K562 (cell line): ENCODE results near the gene FUNDC1. TPM values are rescaled to one million over a fixed set of nuclear protein-coding genes. Genes with fewer than 3 reads are reported as not detected.

Experiments
- ATF6 ChIP-seq: sonication (generic); formaldehyde crosslinking; IDR thresholded peaks from 2 replicates; pipeline ENCODE4 v1.4.0; 2020; ENCODE audit warnings: mild to moderate bottlenecking, missing genetic modification reagents
- CTBP1 ChIP-seq: fragments of 450-650 bp; IDR thresholded peaks from 2 replicates; pipeline ENCODE4 v1.6.1; 2016; ENCODE audit warnings: borderline replicate concordance
- DNMT1 ChIP-seq: fragments of 450-650 bp; IDR thresholded peaks from 2 replicates; pipeline ENCODE4 v1.6.1; 2016; ENCODE audit warnings: antibody characterized with exemption, mild to moderate bottlenecking
- HINFP ChIP-seq: fragments of 450-650 bp; conservative IDR thresholded peaks from 2 replicates; pipeline ENCODE4 v1.6.1; 2016; ENCODE audit warnings: missing genetic modification characterization, low read depth, mild to moderate bottlenecking, control low read depth, missing compliant biosample characterization
- ID3 ChIP-seq, 2 experiments: fragments of 250-450 bp in 1 of 2; fragments of 450-650 bp in 1 of 2; sonication (Bioruptor Pico) in 1 of 2; IDR thresholded peaks; 2 replicates each; pipeline versions ENCODE4 v1.6.1 to v1.8.0; 2016 to 2021; ENCODE audit warnings: mild to moderate bottlenecking in 2 of 2, moderate library complexity in 2 of 2, missing compliant biosample characterization in 1 of 2, missing genetic modification characterization in 1 of 2
- KLF6 ChIP-seq: fragments of 250-450 bp; sonication (Bioruptor Pico); IDR thresholded peaks from 2 replicates; pipeline ENCODE4 v1.4.0; 2020; ENCODE audit warnings: mild to moderate bottlenecking, moderate library complexity, borderline replicate concordance
- MAZ ChIP-seq, 2 experiments: fragments of 450-650 bp in 1 of 2; sonication (generic) in 1 of 2; formaldehyde crosslinking; IDR thresholded peaks in 1 of 2; conservative IDR thresholded peaks in 1 of 2; 2 replicates each; pipeline versions ENCODE4 v1.4.0 to v1.5.0; 2020; ENCODE audit warnings: mild to moderate bottlenecking in 1 of 2, missing genetic modification reagents in 1 of 2
- NFE2 ChIP-seq: IDR thresholded peaks from 2 replicates; pipeline ENCODE4 v1.6.1; 2014; ENCODE audit warnings: antibody characterized with exemption, low read depth
- PCBP1 ChIP-seq: fragments of 200-400 bp; formaldehyde crosslinking; IDR thresholded peaks from 2 replicates; pipeline ENCODE4 v1.6.1; 2018; ENCODE audit warnings: mild to moderate bottlenecking, low read depth, low read length; ENCODE audit not compliant: poor library complexity, severe bottlenecking
- TAF1 ChIP-seq: IDR thresholded peaks from 2 replicates; pipeline ENCODE4 v1.6.1; 2011; ENCODE audit warnings: mild to moderate bottlenecking, low read length, moderate library complexity; ENCODE audit not compliant: insufficient read depth, control insufficient read depth, severe bottlenecking; ENCODE audit errors: extremely low read depth
- TAL1 ChIP-seq: fragments of 450-650 bp; IDR thresholded peaks from 2 replicates; pipeline ENCODE4 v1.6.1; 2016; ENCODE audit warnings: mild to moderate bottlenecking
- TRIM28 ChIP-seq: fragments of 450-650 bp; IDR thresholded peaks from 2 replicates; pipeline ENCODE4 v1.6.1; 2017
- ZNF280B ChIP-seq: fragments of 250-450 bp; sonication (Bioruptor Pico); IDR thresholded peaks from 2 replicates; pipeline ENCODE4 v1.5.1; 2021; ENCODE audit warnings: mild to moderate bottlenecking
- ZNF75A ChIP-seq: fragments of 450-650 bp; formaldehyde crosslinking; IDR thresholded peaks from 2 replicates; pipeline ENCODE4 v1.4.0; 2020; ENCODE audit warnings: mild to moderate bottlenecking
- polyA plus RNA-seq, 8 experiments: library from polyadenylated mRNA; depleted of rRNA in 4 of 8; stranded (reverse) in 5 of 8; unstranded in 3 of 8; fragments of >200 nt; fragmentation: Nextera tagmentation in 2 of 8; fragmentation: Illumina TruSeq in 1 of 8; extraction: Ambion mirVana in 2 of 8; extraction: Trizol in 1 of 8; gene quantifications; 2 replicates each; pipeline versions ENCODE4 v1.2.1 to v1.2.3, GENCODE V29; 2011 to 2014; ENCODE audit warnings: inconsistent platforms in 1 of 8, missing spikeins in 1 of 8
- total RNA-seq, 7 experiments: library from RNA; depleted of rRNA in 6 of 7; stranded (reverse); fragments of >200 nt in 6 of 7; fragmentation: Illumina TruSeq in 2 of 7; extraction: Trizol in 2 of 7; gene quantifications; 2 replicates each; pipeline versions ENCODE4 v1.2.1 to v1.2.3, GENCODE V29; 2011 to 2021; ENCODE audit warnings: low replicate concordance in 1 of 7
- TF ChIP-seq, protein P1 (sequence below): fragments of 250-450 bp; sonication (Bioruptor Pico); IDR thresholded peaks from 2 replicates; pipeline ENCODE4 v1.4.0; 2020

FUNDC1 gene
- total and polyA plus RNA-seq, 9 of the 15 experiments (the other 6 are each of a cell fraction or from before 2014, with no cell fraction given), result 15.6 to 59.1 (median 29.3) TPM

- TF ChIP-seq, protein P1, sequence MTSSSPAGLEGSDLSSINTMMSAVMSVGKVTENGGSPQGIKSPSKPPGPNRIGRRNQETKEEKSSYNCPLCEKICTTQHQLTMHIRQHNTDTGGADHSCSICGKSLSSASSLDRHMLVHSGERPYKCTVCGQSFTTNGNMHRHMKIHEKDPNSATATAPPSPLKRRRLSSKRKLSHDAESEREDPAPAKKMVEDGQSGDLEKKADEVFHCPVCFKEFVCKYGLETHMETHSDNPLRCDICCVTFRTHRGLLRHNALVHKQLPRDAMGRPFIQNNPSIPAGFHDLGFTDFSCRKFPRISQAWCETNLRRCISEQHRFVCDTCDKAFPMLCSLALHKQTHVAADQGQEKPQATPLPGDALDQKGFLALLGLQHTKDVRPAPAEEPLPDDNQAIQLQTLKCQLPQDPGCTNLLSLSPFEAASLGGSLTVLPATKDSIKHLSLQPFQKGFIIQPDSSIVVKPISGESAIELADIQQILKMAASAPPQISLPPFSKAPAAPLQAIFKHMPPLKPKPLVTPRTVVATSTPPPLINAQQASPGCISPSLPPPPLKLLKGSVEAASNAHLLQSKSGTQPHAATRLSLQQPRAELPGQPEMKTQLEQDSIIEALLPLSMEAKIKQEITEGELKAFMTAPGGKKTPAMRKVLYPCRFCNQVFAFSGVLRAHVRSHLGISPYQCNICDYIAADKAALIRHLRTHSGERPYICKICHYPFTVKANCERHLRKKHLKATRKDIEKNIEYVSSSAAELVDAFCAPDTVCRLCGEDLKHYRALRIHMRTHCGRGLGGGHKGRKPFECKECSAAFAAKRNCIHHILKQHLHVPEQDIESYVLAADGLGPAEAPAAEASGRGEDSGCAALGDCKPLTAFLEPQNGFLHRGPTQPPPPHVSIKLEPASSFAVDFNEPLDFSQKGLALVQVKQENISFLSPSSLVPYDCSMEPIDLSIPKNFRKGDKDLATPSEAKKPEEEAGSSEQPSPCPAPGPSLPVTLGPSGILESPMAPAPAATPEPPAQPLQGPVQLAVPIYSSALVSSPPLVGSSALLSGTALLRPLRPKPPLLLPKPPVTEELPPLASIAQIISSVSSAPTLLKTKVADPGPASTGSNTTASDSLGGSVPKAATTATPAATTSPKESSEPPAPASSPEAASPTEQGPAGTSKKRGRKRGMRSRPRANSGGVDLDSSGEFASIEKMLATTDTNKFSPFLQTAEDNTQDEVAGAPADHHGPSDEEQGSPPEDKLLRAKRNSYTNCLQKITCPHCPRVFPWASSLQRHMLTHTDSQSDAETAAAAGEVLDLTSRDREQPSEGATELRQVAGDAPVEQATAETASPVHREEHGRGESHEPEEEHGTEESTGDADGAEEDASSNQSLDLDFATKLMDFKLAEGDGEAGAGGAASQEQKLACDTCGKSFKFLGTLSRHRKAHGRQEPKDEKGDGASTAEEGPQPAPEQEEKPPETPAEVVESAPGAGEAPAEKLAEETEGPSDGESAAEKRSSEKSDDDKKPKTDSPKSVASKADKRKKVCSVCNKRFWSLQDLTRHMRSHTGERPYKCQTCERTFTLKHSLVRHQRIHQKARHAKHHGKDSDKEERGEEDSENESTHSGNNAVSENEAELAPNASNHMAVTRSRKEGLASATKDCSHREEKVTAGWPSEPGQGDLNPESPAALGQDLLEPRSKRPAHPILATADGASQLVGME (CRISPR knock-in tag), result peak; percentile 93
- TF ChIP-seq NFE2, result peak; percentile 95
- TF ChIP-seq DNMT1, result no peak
- peak in 1 of 2 experiments; percentile 39; a peak in 1 of 4 replicates for TF ChIP-seq MAZ (CRISPR knock-in tag; conservative IDR thresholded peaks at IDR 0.05 in 1 of 2, IDR thresholded peaks at IDR 0.05 in 1 of 2)
- TF ChIP-seq PCBP1, result no peak
- no peak for TF ChIP-seq TAL1
- no peak for TF ChIP-seq TAF1
- TF ChIP-seq KLF6 (CRISPR knock-in tag), result peak; percentile 94
- TF ChIP-seq CTBP1, result no peak
- TF ChIP-seq ID3 (CRISPR knock-in tag; IDR thresholded peaks at IDR 0.05), result no peak
- peak; percentile 96 for TF ChIP-seq ID3 (tag; IDR thresholded peaks at IDR 0.05)
- no peak for TF ChIP-seq ZNF280B (CRISPR knock-in tag)
- TF ChIP-seq ATF6, result no peak
- TF ChIP-seq TRIM28, result no peak
- TF ChIP-seq HINFP (tag), result peak; percentile 88; the same call in 1 of the 2 replicates
- TF ChIP-seq ZNF75A (CRISPR knock-in tag), result no peak
Observed at GRCh38 chrX:44483965-44484606, 58.6 kb downstream of the FUNDC1 start (continued).
